Activated CD8-positive, alpha-beta T cell treated with anti-CD3 and anti-CD28 coated beads for 36 hours (primary cell): Measurements from ENCODE around the gene HSPA12A. TPM values are rescaled to one million over a fixed set of nuclear protein-coding genes. Genes with fewer than 3 reads are reported as not detected.

Experiments
- ATAC-seq: fragments of 200-7000 bp; cut with Tn5 transposase; one replicate; pipeline ENCODE4 v1.10.0; 2021; ENCODE audit warnings: mild to moderate bottlenecking, moderate library complexity
- CTCF ChIA-PET: fragments of 350-600 bp; sonication (Branson Sonifier 250); formaldehyde crosslinking; loops from one replicate; lab custom pipeline; 2021; ENCODE audit warnings: antibody characterized with exemption; lab: Charles Lee
- POLR2A ChIA-PET: fragments of 350-600 bp; sonication (Branson Sonifier 250); formaldehyde crosslinking; loops from one replicate; lab custom pipeline; 2021; ENCODE audit warnings: antibody characterized with exemption; lab: Charles Lee
- DNase-seq: peaks from one replicate; pipeline ENCODE4 v3.0.0-alpha.2; 2020
- H3K27ac Mint-ChIP-seq: one replicate; pipeline ENCODE4 v1.8.0; 2021; ENCODE audit warnings: mild to moderate bottlenecking, mixed read lengths
- H3K27me3 Mint-ChIP-seq: one replicate; pipeline ENCODE4 v1.8.0; 2021; ENCODE audit warnings: mixed read lengths
- H3K36me3 Mint-ChIP-seq: one replicate; pipeline ENCODE4 v1.8.0; 2021; ENCODE audit warnings: low read depth, mixed read lengths
- H3K4me1 Mint-ChIP-seq: one replicate; pipeline ENCODE4 v1.8.0; 2021; ENCODE audit warnings: low read depth, mixed read lengths
- H3K4me3 Mint-ChIP-seq: one replicate; pipeline ENCODE4 v1.8.0; 2021; ENCODE audit warnings: mild to moderate bottlenecking, moderate library complexity, mixed read lengths
- H3K9me3 Mint-ChIP-seq: one replicate; pipeline ENCODE4 v1.8.0; 2021; ENCODE audit warnings: mixed read lengths
- intact Hi-C: fragments of 100-400 bp; cut with micrococcal nuclease; formaldehyde crosslinking; loops from one replicate; pipeline ENCODE4 v1.10.0; 2022
- total RNA-seq, 2 experiments: library from RNA; stranded (reverse); gene quantifications; one replicate each; pipeline ENCODE4 v1.2.3, GENCODE V29; 2021
- TF ChIP-seq, protein P1 (sequence below): fragments of 200-600 bp; IDR thresholded peaks from one replicate; pipeline ENCODE4 v1.8.0; 2022; ENCODE audit warnings: antibody characterized with exemption, mild to moderate bottlenecking

The HSPA12A gene
- total RNA-seq, 2 experiments from 2014 or later, result 0.07 TPM; not detected in 1

DNA sequence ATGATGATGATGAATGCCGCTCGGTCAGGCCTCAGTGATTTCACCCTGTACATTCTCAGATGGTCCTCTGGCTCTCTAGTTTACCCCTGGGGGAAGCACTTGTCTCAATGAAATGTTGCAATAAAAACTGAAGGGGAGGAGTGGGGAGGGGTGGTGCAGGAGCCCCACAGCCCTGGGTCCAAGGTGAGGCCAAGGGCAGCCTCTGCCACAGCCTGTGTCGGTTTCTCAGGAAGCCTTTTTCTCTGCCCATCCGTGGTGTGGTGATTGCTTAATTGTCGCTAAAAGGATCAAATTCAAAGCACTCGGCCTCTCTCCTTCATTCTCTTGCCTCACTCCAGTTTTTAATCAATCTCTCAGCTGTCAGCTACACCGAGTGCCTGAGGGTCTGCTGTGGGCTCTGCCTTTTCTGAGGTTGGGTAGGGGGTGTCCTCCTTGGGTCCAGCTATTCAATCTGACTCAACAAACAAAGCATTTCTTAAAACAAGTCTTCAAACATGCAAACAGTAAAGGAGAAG lies 39.1 kb upstream of the HSPA12A start:
- CTCF ChIA-PET, result interaction anchor here (1.2 kb wide), 1 partner anchor 393 kb away, joined by 3 read pairs; no protein-coding TSS in a partner anchor
- Mint-ChIP-seq H3K27me3 (peaks cover 3% of the 10 kb centered on the region), H3K4me1 (no peaks in the 10 kb centered on the region), H3K9me3 (no peaks in the 10 kb centered on the region), H3K27ac (no peak overlapping the region), H3K4me3 (no peak overlapping the region), H3K36me3 (no peaks in the 10 kb centered on the region)
- intact Hi-C loops, result no loop called here
- no peak for DNase-seq
- TF ChIP-seq, protein P1, sequence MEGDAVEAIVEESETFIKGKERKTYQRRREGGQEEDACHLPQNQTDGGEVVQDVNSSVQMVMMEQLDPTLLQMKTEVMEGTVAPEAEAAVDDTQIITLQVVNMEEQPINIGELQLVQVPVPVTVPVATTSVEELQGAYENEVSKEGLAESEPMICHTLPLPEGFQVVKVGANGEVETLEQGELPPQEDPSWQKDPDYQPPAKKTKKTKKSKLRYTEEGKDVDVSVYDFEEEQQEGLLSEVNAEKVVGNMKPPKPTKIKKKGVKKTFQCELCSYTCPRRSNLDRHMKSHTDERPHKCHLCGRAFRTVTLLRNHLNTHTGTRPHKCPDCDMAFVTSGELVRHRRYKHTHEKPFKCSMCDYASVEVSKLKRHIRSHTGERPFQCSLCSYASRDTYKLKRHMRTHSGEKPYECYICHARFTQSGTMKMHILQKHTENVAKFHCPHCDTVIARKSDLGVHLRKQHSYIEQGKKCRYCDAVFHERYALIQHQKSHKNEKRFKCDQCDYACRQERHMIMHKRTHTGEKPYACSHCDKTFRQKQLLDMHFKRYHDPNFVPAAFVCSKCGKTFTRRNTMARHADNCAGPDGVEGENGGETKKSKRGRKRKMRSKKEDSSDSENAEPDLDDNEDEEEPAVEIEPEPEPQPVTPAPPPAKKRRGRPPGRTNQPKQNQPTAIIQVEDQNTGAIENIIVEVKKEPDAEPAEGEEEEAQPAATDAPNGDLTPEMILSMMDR, result no peak
- ATAC-seq, result no peak
- POLR2A ChIA-PET, result no interaction called here

DNA sequence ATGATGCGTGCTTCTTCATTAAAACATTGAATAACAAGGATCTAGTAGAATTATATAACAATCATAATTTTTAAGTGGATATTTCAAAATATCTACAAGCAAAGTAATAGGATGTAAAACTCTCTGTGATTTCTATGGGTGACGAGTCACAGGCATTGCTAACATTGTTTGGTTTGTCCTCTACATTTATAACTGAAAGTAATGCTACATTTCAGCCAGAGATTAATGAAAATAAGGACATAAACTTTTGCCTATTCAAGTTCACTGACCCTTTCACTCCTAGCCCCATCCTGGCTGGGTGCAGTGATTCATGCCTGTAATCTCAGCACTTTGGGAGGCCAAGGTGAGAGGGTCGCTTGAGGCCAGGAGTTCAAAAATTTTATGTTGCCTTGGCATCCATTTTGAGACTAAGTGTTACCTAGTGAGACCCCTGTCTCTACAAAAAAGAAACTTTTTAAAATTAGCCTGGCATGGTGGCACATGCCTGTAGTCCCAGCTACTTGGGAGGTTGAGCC lies 38.4 kb upstream of the HSPA12A start:
- ChIA-PET POLR2A (no interaction called here), CTCF (no interaction called here)
- Mint-ChIP-seq H3K27ac (no peak overlapping the region), H3K36me3 (no peaks in the 10 kb centered on the region), H3K9me3 (no peaks in the 10 kb centered on the region), H3K4me3 (no peak overlapping the region), H3K4me1 (no peaks in the 10 kb centered on the region), H3K27me3 (peaks cover 3% of the 10 kb centered on the region)
- intact Hi-C loops, result no loop called here
- no peak for ATAC-seq
- DNase-seq, result no peak
- TF ChIP-seq, protein P1, result no peak

DNA sequence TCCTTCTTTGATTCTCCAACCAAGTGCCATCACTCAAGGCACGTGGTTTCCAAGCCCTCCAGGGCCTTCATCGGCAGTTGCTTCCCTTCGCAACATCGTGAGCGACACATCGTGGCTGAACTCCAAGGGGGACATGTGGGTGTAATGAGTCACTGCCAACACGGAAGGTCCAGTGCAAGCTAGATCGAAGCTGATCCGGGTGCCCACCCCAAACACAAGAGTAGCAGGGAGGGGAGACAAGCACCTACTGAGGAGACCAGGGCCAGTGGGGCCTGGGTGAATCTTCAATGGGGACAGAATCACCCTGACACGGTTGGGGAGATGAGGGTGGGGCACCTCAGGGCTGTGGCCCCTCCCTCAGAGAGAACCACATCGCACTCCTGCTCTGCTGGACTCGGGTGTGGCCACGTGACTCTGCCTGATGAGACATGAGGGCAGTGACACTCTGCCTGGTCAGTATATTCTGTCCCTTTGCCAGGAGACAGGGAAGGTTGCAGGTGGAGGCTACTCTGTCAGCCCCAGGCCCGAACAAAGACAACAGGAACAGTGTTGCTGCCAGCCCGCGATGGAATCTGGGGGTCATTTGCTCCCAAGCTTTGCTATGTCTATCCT lies 36.8 kb upstream of the HSPA12A start:
- ChIA-PET CTCF (interaction anchor here (1.0 to 4.6 kb wide), 5 partner anchors 9 to 576 kb away, joined by 3 to 35 read pairs (median 5); no protein-coding TSS in a partner anchor), POLR2A (no interaction called here)
- H3K9me3 Mint-ChIP-seq, result no peaks in the 10 kb centered on the region
- no peak overlapping the region for H3K27ac Mint-ChIP-seq
- DNase-seq (no peak), ATAC-seq (no peak)
- TF ChIP-seq, protein P1, result no peak
- no peak overlapping the region for H3K4me3 Mint-ChIP-seq
- intact Hi-C loops, result no loop called here
- no peaks in the 10 kb centered on the region for H3K36me3 Mint-ChIP-seq
- H3K4me1 Mint-ChIP-seq, result no peaks in the 10 kb centered on the region
- peaks cover 3% of the 10 kb centered on the region for H3K27me3 Mint-ChIP-seq

DNA sequence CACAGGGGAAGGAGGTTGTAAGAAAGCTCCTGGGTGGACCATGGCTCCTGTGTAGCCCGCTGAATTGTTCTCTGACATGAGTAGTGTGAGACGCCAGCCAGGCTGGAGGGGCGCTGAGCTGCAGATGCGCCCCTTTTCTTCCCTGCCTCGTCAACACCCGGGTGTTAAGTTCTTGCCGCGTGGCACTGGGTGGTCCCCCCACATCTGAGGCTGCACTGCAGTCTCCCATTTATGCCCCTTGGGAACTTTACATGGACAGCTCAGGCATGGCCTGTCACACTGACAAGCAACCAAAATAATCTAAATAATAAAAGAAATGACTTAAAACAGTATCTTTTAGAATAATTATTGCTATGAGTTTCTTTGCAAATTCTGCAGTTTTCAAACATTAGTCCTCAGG lies 34.6 kb upstream of the HSPA12A start:
- ATAC-seq (no peak), DNase-seq (no peak)
- Mint-ChIP-seq H3K36me3 (no peaks in the 10 kb centered on the region), H3K9me3 (no peaks in the 10 kb centered on the region), H3K27ac (no peak overlapping the region), H3K4me3 (no peak overlapping the region), H3K4me1 (no peaks in the 10 kb centered on the region), H3K27me3 (peaks cover 3% of the 10 kb centered on the region)
- intact Hi-C loops, result no loop called here
- TF ChIP-seq, protein P1, result no peak
- POLR2A ChIA-PET, result no interaction called here
- CTCF ChIA-PET, result interaction anchor here (2.0 to 4.6 kb wide), 2 partner anchors 11 to 440 kb away, joined by 5 to 35 read pairs; no protein-coding TSS in a partner anchor
